GM04503 (cell line): ENCODE results near the gene SWT1.

Experiments used
- DNase-seq: peaks from one replicate; pipeline ENCODE4 v3.0.0-alpha.2; 2012; ENCODE audit warnings: low read depth

SWT1 gene

GRCh38 chr1:185322636-185323035 lies 165.7 kb downstream of the SWT1 start:
- no peak for DNase-seq

- DNase-seq, result no peak
Observed at GRCh38 chr1:185324118-185324517, 167.2 kb downstream of the SWT1 start.

- DNase-seq, result no peak
Observed at GRCh38 chr1:185325413-185325812, 168.4 kb downstream of the SWT1 start.

GRCh38 chr1:185328255-185328654 lies 171.3 kb downstream of the SWT1 start:
- no peak for DNase-seq

- no peak for DNase-seq
Observed at GRCh38 chr1:185334182-185334581, 177.2 kb downstream of the SWT1 start.

GRCh38 chr1:185337246-185337645 lies 180.3 kb downstream of the SWT1 start:
- peak; percentile 72 for DNase-seq

GRCh38 chr1:185338719-185339622 lies 182.0 kb downstream of the SWT1 start:
- DNase-seq, result no peak

- DNase-seq, result no peak
Observed at GRCh38 chr1:185341196-185341781, 184.3 kb downstream of the SWT1 start.
